ENCODE measurements around the gene METTL16. TPM values are rescaled to one million over a fixed set of nuclear protein-coding genes. Genes with fewer than 3 reads are reported as not detected.

Gene METTL16
- total and polyA plus RNA-seq, 9 of the 15 experiments (the other 6 are each of a cell fraction or from before 2014, with no cell fraction given): 12.1 to 30.5 (median 19.8) TPM

DNA sequence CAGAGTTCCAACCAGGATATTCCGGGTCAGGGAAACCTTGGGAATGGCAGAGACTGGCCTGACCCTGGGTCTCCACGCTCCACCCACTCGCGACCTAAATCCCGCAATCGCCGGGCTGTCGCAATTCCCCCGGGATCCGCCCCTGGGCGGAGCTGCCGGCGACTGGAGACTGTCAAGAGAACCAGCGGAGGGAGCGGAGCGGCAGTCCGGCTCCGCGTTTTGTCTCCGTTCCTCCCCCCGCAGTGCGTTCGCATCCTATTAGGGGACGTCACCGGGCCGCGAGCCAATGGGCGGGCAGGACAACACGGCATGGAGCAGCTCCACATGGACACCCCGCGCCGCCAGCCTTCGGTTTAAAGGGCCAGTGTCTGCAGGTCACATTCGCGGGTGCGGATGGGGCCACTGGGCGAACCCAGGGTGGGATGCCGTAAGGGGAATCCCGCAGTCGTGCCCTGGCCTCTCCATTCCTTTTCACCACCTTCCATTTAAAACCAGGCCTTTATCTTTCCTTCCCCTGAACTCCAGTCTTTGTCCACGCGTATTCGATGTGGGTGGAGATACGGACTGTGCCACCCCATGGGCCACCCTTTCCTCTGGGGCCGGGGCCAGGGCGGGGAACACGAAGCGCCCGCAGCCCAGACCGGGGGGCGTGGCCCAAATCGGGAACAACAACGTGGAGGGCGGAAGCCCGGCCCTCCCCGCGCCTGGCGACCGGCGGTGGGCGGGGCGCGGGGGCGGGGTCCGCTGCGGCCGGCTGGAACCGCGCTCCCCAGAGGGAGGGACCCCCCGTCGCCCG lies 110.1 kb downstream of the METTL16 start:
- H3K9me3 ChIP-seq (replicated peaks; ENCODE audit: control insufficient read depth, insufficient read depth, low read depth, low read length): no peaks in the 10 kb centered on the region
- TF ChIP-seq CEBPG (CRISPR knock-in tag; IDR thresholded peaks at IDR 0.05): peak; percentile 82
- TF ChIP-seq CEBPG (tag; conservative IDR thresholded peaks at IDR 0.05 in 1 of 2, IDR thresholded peaks at IDR 0.05 in 1 of 2): peak; percentile 79 to 89
- peak; percentile 52 for TF ChIP-seq CCNT2 (IDR thresholded peaks at IDR 0.05; ENCODE audit: borderline replicate concordance, extremely low read depth, insufficient read length, low read depth, low read length)
- TF ChIP-seq HDAC1 (IDR thresholded peaks at IDR 0.05): peak in 1 of 2 experiments; percentile 88; a peak in 2 of 4 replicates
- peak; percentile 98 for TF ChIP-seq TOE1 (IDR thresholded peaks at IDR 0.05; ENCODE audit: borderline replicate concordance)
- TF ChIP-seq TOE1 (CRISPR knock-in tag; IDR thresholded peaks at IDR 0.05; ENCODE audit: borderline replicate concordance, low read depth): no peak
- TF ChIP-seq FIP1L1 (IDR thresholded peaks at IDR 0.05; ENCODE audit: low read depth, low read length, poor library complexity, severe bottlenecking): peak; percentile 25
- TF ChIP-seq MTA1 (IDR thresholded peaks at IDR 0.05; ENCODE audit: borderline replicate concordance): peak; percentile 76; the same call in 1 of the 2 replicates
- TF ChIP-seq, protein P1, sequence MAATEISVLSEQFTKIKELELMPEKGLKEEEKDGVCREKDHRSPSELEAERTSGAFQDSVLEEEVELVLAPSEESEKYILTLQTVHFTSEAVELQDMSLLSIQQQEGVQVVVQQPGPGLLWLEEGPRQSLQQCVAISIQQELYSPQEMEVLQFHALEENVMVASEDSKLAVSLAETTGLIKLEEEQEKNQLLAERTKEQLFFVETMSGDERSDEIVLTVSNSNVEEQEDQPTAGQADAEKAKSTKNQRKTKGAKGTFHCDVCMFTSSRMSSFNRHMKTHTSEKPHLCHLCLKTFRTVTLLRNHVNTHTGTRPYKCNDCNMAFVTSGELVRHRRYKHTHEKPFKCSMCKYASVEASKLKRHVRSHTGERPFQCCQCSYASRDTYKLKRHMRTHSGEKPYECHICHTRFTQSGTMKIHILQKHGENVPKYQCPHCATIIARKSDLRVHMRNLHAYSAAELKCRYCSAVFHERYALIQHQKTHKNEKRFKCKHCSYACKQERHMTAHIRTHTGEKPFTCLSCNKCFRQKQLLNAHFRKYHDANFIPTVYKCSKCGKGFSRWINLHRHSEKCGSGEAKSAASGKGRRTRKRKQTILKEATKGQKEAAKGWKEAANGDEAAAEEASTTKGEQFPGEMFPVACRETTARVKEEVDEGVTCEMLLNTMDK (IDR thresholded peaks at IDR 0.05; ENCODE audit: borderline replicate concordance, insufficient read depth, low read depth, low read length, poor library complexity, severe bottlenecking): no peak
- TF ChIP-seq MAZ (CRISPR knock-in tag; conservative IDR thresholded peaks at IDR 0.05 in 1 of 2, IDR thresholded peaks at IDR 0.05 in 1 of 2): peak in 1 of 2 experiments; percentile 79; a peak in 3 of 4 replicates
- TF ChIP-seq, protein P2, sequence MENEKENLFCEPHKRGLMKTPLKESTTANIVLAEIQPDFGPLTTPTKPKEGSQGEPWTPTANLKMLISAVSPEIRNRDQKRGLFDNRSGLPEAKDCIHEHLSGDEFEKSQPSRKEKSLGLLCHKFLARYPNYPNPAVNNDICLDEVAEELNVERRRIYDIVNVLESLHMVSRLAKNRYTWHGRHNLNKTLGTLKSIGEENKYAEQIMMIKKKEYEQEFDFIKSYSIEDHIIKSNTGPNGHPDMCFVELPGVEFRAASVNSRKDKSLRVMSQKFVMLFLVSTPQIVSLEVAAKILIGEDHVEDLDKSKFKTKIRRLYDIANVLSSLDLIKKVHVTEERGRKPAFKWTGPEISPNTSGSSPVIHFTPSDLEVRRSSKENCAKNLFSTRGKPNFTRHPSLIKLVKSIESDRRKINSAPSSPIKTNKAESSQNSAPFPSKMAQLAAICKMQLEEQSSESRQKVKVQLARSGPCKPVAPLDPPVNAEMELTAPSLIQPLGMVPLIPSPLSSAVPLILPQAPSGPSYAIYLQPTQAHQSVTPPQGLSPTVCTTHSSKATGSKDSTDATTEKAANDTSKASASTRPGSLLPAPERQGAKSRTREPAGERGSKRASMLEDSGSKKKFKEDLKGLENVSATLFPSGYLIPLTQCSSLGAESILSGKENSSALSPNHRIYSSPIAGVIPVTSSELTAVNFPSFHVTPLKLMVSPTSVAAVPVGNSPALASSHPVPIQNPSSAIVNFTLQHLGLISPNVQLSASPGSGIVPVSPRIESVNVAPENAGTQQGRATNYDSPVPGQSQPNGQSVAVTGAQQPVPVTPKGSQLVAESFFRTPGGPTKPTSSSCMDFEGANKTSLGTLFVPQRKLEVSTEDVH (IDR thresholded peaks at IDR 0.05; ENCODE audit: low read depth, partially characterized antibody): peak; percentile 37
- TF ChIP-seq, protein P3, sequence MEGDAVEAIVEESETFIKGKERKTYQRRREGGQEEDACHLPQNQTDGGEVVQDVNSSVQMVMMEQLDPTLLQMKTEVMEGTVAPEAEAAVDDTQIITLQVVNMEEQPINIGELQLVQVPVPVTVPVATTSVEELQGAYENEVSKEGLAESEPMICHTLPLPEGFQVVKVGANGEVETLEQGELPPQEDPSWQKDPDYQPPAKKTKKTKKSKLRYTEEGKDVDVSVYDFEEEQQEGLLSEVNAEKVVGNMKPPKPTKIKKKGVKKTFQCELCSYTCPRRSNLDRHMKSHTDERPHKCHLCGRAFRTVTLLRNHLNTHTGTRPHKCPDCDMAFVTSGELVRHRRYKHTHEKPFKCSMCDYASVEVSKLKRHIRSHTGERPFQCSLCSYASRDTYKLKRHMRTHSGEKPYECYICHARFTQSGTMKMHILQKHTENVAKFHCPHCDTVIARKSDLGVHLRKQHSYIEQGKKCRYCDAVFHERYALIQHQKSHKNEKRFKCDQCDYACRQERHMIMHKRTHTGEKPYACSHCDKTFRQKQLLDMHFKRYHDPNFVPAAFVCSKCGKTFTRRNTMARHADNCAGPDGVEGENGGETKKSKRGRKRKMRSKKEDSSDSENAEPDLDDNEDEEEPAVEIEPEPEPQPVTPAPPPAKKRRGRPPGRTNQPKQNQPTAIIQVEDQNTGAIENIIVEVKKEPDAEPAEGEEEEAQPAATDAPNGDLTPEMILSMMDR (IDR thresholded peaks at IDR 0.05 in 2 of 3, conservative IDR thresholded peaks at IDR 0.05 in 1 of 3; ENCODE audit: insufficient read depth in 2 of 3, low read depth in 1 of 3, low read length in 3 of 3): no peak

More for the DNA sequence above, 110.1 kb downstream of the METTL16 start:
- intact Hi-C loops (cut with micrococcal nuclease) (loop anchor here (1.0 kb wide), 1 partner anchor 9 kb away; no protein-coding TSS in a partner anchor), in situ Hi-C loops (cut with MboI) (no loop called here)
- ChIA-PET CTCF (ENCODE audit: low intra/inter-chr PET ratio) (no interaction called here), POLR2A (interaction anchor here (0.6 to 1.4 kb wide), 5 partner anchors 8 to 361 kb away, joined by 3 to 7 read pairs (median 3); no protein-coding TSS in a partner anchor)
- peak; percentile 67 for ATAC-seq
- no TSS peak for BruUV-seq (replicated peaks)
- Histone ChIP-seq H3K27ac (ENCODE audit: extremely low read depth, low read depth, low read length) (peak overlapping the region; percentile 100), H3K4me1 (replicated peaks in 1 of 2; ENCODE audit: control insufficient read depth in 2 of 2, insufficient read depth in 2 of 2, low read length in 2 of 2) (peaks cover 22 to 53% of the 10 kb centered on the region in 2 experiments), H3K36me3 (ENCODE audit: control insufficient read depth, insufficient read depth, low read length) (no peaks in the 10 kb centered on the region), H2AFZ (ENCODE audit: low read depth, low read length) (peak overlapping the region; percentile 90), H3K27me3 (ENCODE audit: control insufficient read depth in 2 of 2, insufficient read depth in 2 of 2, low read length in 2 of 2) (no peaks in the 10 kb centered on the region), H3K9ac (ENCODE audit: insufficient read depth in 1 of 2, low read depth in 2 of 2, low read length in 2 of 2) (peak overlapping the region; percentile 93), H3K4me3 (peak overlapping the region; percentile 91), H3K4me2 (ENCODE audit: insufficient read depth, low read length) (peak overlapping the region; percentile 95), H3K79me2 (ENCODE audit: control insufficient read depth, insufficient read depth, low read length) (peaks cover 33% of the 10 kb centered on the region), H3K9me1 (ENCODE audit: control insufficient read depth, insufficient read depth, low read length) (peaks cover 3% of the 10 kb centered on the region), H4K20me1 (replicated peaks; ENCODE audit: control insufficient read depth, insufficient read depth, low read length) (no peaks in the 10 kb centered on the region)
- FAIRE-seq: peak; percentile 94
- DNase-seq (ENCODE audit: extremely low read depth in 1 of 4, low spot score in 3 of 4): peak; percentile 81 to 98 (median 86)
- WGBS (ENCODE audit: insufficient coverage, low coverage, missing lambda C conversion rate): under 1% methylated on average over 30 of the region's 72 CpGs

All from K562 (cell line).